Measurements from ENCODE around the gene AURKB.
"Not testable (repeated sequence)": the region's sequence is repeated elsewhere in the genome, so short reads cannot be mapped to it uniquely, and the experiment has no call there.

AURKB gene

GRCh38 chr17:8224891-8225812, 14.8 kb upstream of the AURKB start:
- DNase-seq = no peak

GRCh38 chr17:8223356-8224126, 13.2 kb upstream of the AURKB start:
- DNase-seq = peak; percentile 84

GRCh38 chr17:8222630-8223355, 12.4 kb upstream of the AURKB start:
- peak; percentile 99 for DNase-seq

- DNase-seq = no peak
These were observed 11.9 kb upstream of the AURKB start for GRCh38 chr17:8222380-8222629.

- DNase-seq = peak; percentile 99
These were observed 11.4 kb upstream of the AURKB start for GRCh38 chr17:8221663-8222379.

GRCh38 chr17:8220783-8221662, 10.6 kb upstream of the AURKB start:
- DNase-seq = peak; percentile 100

GRCh38 chr17:8214000-8214399, 3.6 kb upstream of the AURKB start:
- not testable (repeated sequence) for DNase-seq

- DNase-seq = no peak
These were observed 2.2 kb upstream of the AURKB start for GRCh38 chr17:8212312-8213180.

- DNase-seq = peak; percentile 68
These were observed 535 bp upstream of the AURKB start for GRCh38 chr17:8210761-8211458.

GRCh38 chr17:8206536-8206935, 3.8 kb downstream of the AURKB start:
- no peak for DNase-seq

- DNase-seq = no peak
These were observed 5.4 kb downstream of the AURKB start for GRCh38 chr17:8204761-8205555.

- DNase-seq = peak; percentile 72
These were observed 18.1 kb downstream of the AURKB start for GRCh38 chr17:8192070-8192815.

GRCh38 chr17:8190506-8190905, 19.9 kb downstream of the AURKB start:
- no peak for DNase-seq

- DNase-seq = peak; percentile 93
These were observed 20.5 kb downstream of the AURKB start, which contains the start of gene BORCS6 for GRCh38 chr17:8189711-8190477. Gene BORCS6 (minus strand): TSS chr17:8190180. CDS start chr17:8190140, 40 bp downstream.

GRCh38 chr17:8189041-8189710, 21.2 kb downstream of the AURKB start:
- DNase-seq = peak; percentile 69

- DNase-seq = peak; percentile 66
These were observed 22.0 kb downstream of the AURKB start for GRCh38 chr17:8188263-8188839.

Measured in activated CD8-positive, alpha-beta memory T cell treated with anti-CD3 and anti-CD28 coated beads for 24 hours (primary cell).